Heart left ventricle (tissue), 16 donors: ENCODE results near the gene ITPR2. TPM values are rescaled to one million over a fixed set of nuclear protein-coding genes. Genes with fewer than 3 reads are reported as not detected.

Experiments used
- ATAC-seq, 4 donors: fragments of 200-7000 bp; cut with Tn5 transposase; one replicate each; pipeline ENCODE4 v1.9.1; 2020 to 2022; ENCODE audit warnings: moderate library complexity in 4 of 4, mild to moderate bottlenecking in 3 of 4, moderate number of reproducible peaks in 1 of 4
- DNase-seq, 5 donors: peaks; one replicate each; pipeline ENCODE4 v3.0.0-alpha.2; 2020
- H3K27ac ChIP-seq, 12 donors: fragments of 200-600 bp; sonication (generic) in 4 of 12; one replicate each; pipeline versions ENCODE4 v1.5.0 to v1.8.0; 2016 to 2022; ENCODE audit warnings: mild to moderate bottlenecking in 2 of 12
- H3K27me3 ChIP-seq, 9 donors: fragments of 200-600 bp; sonication (generic) in 2 of 9; one replicate each; pipeline versions ENCODE4 v1.5.1 to v1.8.0; 2016 to 2022; ENCODE audit warnings: mild to moderate bottlenecking in 3 of 9
- H3K36me3 ChIP-seq, 9 donors: fragments of 200-600 bp; sonication (generic) in 2 of 9; one replicate each; pipeline versions ENCODE4 v1.5.0 to v1.8.0; 2018 to 2022; ENCODE audit warnings: mild to moderate bottlenecking in 2 of 9
- H3K4me1 ChIP-seq, 12 donors: fragments of 200-600 bp; sonication (generic) in 4 of 12; one replicate each; pipeline versions ENCODE4 v1.5.0 to v1.8.0; 2016 to 2022; ENCODE audit warnings: mild to moderate bottlenecking in 3 of 12
- H3K4me3 ChIP-seq, 12 donors: fragments of 200-600 bp; sonication (generic) in 4 of 12; one replicate each; pipeline versions ENCODE4 v1.5.0 to v1.8.0; 2017 to 2022; ENCODE audit warnings: mild to moderate bottlenecking in 9 of 12, moderate library complexity in 4 of 12
- H3K9me3 ChIP-seq, 12 donors: fragments of 200-600 bp; sonication (generic) in 4 of 12; one replicate each; pipeline versions ENCODE4 v1.5.0 to v1.8.0; 2016 to 2022; ENCODE audit warnings: mild to moderate bottlenecking in 1 of 12
- CTCF ChIP-seq, 12 donors: fragments of 200-600 bp; sonication (generic) in 4 of 12; IDR thresholded peaks; one replicate each; pipeline versions ENCODE4 v1.5.0 to v1.8.0; 2018 to 2022; ENCODE audit warnings: antibody characterized with exemption in 12 of 12, mild to moderate bottlenecking in 5 of 12
- POLR2A ChIP-seq, 2 donors: fragments of 450-650 bp; IDR thresholded peaks; one replicate each; pipeline ENCODE4 v1.6.1; 2017; ENCODE audit warnings: antibody characterized with exemption in 2 of 2, mild to moderate bottlenecking in 2 of 2, moderate library complexity in 2 of 2
- WGBS, 4 donors: extraction: QIAGEN DNeasy Blood & Tissue Kit in 2 of 4; methylation state at CpG; one replicate each; pipeline versions ENCODE4 v1.1.5 to v1.1.7; 2013 to 2018; 5-methylcytosine and 5-hydroxymethylcytosine counted together
- intact Hi-C, 10 donors: fragments of 100-400 bp; cut with DNase I; formaldehyde crosslinking; loops; one replicate each; pipeline versions ENCODE4 v1.11.1 to v1.14.2; 2022
- polyA plus RNA-seq, 2 donors: library from polyadenylated mRNA; stranded (reverse); fragments of 200-250 nt; gene quantifications; one replicate each; pipeline ENCODE4 v1.2.3, GENCODE V29; 2013
- total RNA-seq, 9 donors: library from RNA; depleted of rRNA in 2 of 9; stranded (reverse); fragments of >200 nt in 2 of 9; fragmentation: NEBNext Ultra II Directional in 3 of 9; extraction: Animal tissue kit (Norgen Biotek cat#: 25700) in 3 of 9; gene quantifications; one replicate each; pipeline versions ENCODE4 v1.1.0 to v1.2.4, GENCODE V29; 2016 to 2023
- donor health status: ischemic (EF 13 %, LVEDD 7.1; RV severe dilation, severe dysfunction).
- donor health status: healthy with polysubstance abuse.
- donor health status: DM: no; HTN: yes; CAD: no.
- donor health status: DM: no; HTN: no; CAD: no.
- donor health status: ischemic (EF 25% LVEDD 6.9; RV normal size, moderate dysfunction).
- donor health status: ischemic (EF 25% LVEDD 5.7; RV mildly dilated, moderate dysfunction).
- donor health status: healthy.
- donor health status: DM: yes; HTN: yes; CAD: no.
- donor health status: ischemic (EF 35%, LVEDD 5.7; RV mildly dilated, moderate dysfunction).
- donor health status: nonischemic (EF 11% LVEDD 7.7; RV severe dilation, severe dysfunction).
- donor health status: DM: yes; HTN: yes; CAD: no.
- donor health status: PGD.
- donor health status: ischemic (EF 29% LVEDD 5.4; RV normal size, mild dysfunction).
- donor health status: nonischemic (EF 23%, LVEDD 6.1; RV moderate dilation, normal function).

Gene ITPR2
- total and polyA plus RNA-seq, 11 donors, result 3.4 to 45.6 (median 11.8) TPM

- Histone ChIP-seq H3K36me3 (no peaks in the 10 kb centered on the region), H3K27ac (no peak overlapping the region), H3K27me3 (no peaks in the 10 kb centered on the region), H3K4me1 (peaks cover 0 to 42% (median 0%) of the 10 kb centered on the region in 12 donors), H3K4me3 (no peak overlapping the region), H3K9me3 (peaks cover 0 to 14% (median 5%) of the 10 kb centered on the region in 12 donors)
- intact Hi-C loops, result no loop called here
- TF ChIP-seq POLR2A (IDR thresholded peaks at IDR 0.05) (no peak), CTCF (IDR thresholded peaks at IDR 0.05) (no peak)
- ATAC-seq (no peak), DNase-seq (no peak)
- WGBS, 4 donors, result 94 to 96% (median 95%) methylated on average over 4 of the region's 4 CpGs
These were observed 81.8 kb downstream of the ITPR2 start for GRCh38 chr12:26751179-26751578.

GRCh38 chr12:26750531-26751175 is 82.3 kb downstream of the ITPR2 start:
- Histone ChIP-seq H3K9me3 (peaks cover 0 to 9% (median 4%) of the 10 kb centered on the region in 12 donors), H3K4me1 (peaks cover 0 to 42% (median 0%) of the 10 kb centered on the region in 12 donors), H3K36me3 (no peaks in the 10 kb centered on the region), H3K27me3 (no peaks in the 10 kb centered on the region), H3K4me3 (no peak overlapping the region), H3K27ac (peak overlapping the region in 1 of 12 donors; percentile 4)
- no peak for TF ChIP-seq CTCF (IDR thresholded peaks at IDR 0.05)
- TF ChIP-seq POLR2A (IDR thresholded peaks at IDR 0.05), result no peak
- 82 to 91% (median 88%) methylated on average over 7 of the region's 7 CpGs for WGBS, 4 donors
- ATAC-seq (no peak), DNase-seq (no peak)
- intact Hi-C loops, result no loop called here

- ATAC-seq, result no peak
- Histone ChIP-seq H3K27me3 (no peaks in the 10 kb centered on the region), H3K27ac (no peak overlapping the region), H3K9me3 (peaks cover 0 to under 1% (median 0%) of the 10 kb centered on the region in 12 donors), H3K36me3 (no peaks in the 10 kb centered on the region), H3K4me1 (peaks cover 0 to 51% (median 5%) of the 10 kb centered on the region in 12 donors), H3K4me3 (no peak overlapping the region)
- intact Hi-C loops, result no loop called here
- DNase-seq, result no peak
- TF ChIP-seq CTCF (IDR thresholded peaks at IDR 0.05) (no peak), POLR2A (IDR thresholded peaks at IDR 0.05) (no peak)
These were observed 83.2 kb downstream of the ITPR2 start for GRCh38 chr12:26749781-26750180.

GRCh38 chr12:26748741-26749431 is 84.1 kb downstream of the ITPR2 start:
- intact Hi-C loops, result no loop called here
- WGBS, 4 donors, result 82 to 90% (median 87%) methylated on average over 4 of the region's 4 CpGs

More at GRCh38 chr12:26748741-26749431, 84.1 kb downstream of the ITPR2 start:
- H3K27ac ChIP-seq, result peak overlapping the region in 1 of 12 donors; percentile 3
- ATAC-seq, result no peak
- H3K4me3 ChIP-seq, result no peak overlapping the region
- no peak for DNase-seq
- H3K27me3 ChIP-seq, result no peaks in the 10 kb centered on the region
- no peak for TF ChIP-seq CTCF (IDR thresholded peaks at IDR 0.05)
- no peak for TF ChIP-seq POLR2A (IDR thresholded peaks at IDR 0.05)
- H3K4me1 ChIP-seq, result peaks cover 0 to 55% (median 7%) of the 10 kb centered on the region in 12 donors
- no peaks in the 10 kb centered on the region for H3K9me3 ChIP-seq
- H3K36me3 ChIP-seq, result no peaks in the 10 kb centered on the region
